HepG2 (cell line): ENCODE data around the gene KCNMA1. TPM values are rescaled to one million over a fixed set of nuclear protein-coding genes. Genes with fewer than 3 reads are reported as not detected.

Source experiments
- ATAC-seq: fragments of 200-7000 bp; cut with Tn5 transposase; 3 replicates; pipeline ENCODE4 v1.9.1; 2020; ENCODE audit warnings: mild to moderate bottlenecking, moderate library complexity
- BruUV-seq: library from RNA; stranded (reverse); fragments of 400-500 nt; replicated peaks from 2 replicates; lab custom pipeline; 2021; lab: Mats Ljungman, UMichigan
- CTCF ChIA-PET: fragments of 300-600 bp; formaldehyde crosslinking; extraction: SDS; loops from one replicate; lab custom pipeline; 2021; ENCODE audit warnings: low total read pairs, inconsistent platforms, low intra/inter-chr PET ratio; lab: Yijun Ruan, JAX
- POLR2A ChIA-PET: fragments of 350-600 bp; sonication (Branson Sonifier 250); formaldehyde crosslinking; loops from one replicate; lab custom pipeline; 2020; ENCODE audit warnings: antibody characterized with exemption, inconsistent platforms; lab: Yijun Ruan, JAX
- DNase-seq: peaks from one replicate; pipeline ENCODE4 v3.0.0-alpha.2; 2015; ENCODE audit warnings: low spot score
- FAIRE-seq: peaks from 3 replicates; lab custom pipeline; 2011; peaks lifted over from hg19 to GRCh38; lab: Jason Lieb, UNC
- H2AFZ ChIP-seq: one replicate; pipeline ENCODE4 v1.6.1; 2011; ENCODE audit warnings: low read length, inconsistent platforms
- H3K27ac ChIP-seq: fragments of 300-600 bp; 3 replicates; pipeline ENCODE4 v1.8.0; 2011; ENCODE audit warnings: mixed run types, mild to moderate bottlenecking, mixed read lengths, low read length, inconsistent platforms; ENCODE audit not compliant: insufficient read depth; ENCODE audit errors: extremely low read length
- H3K27me3 ChIP-seq, 2 experiments: fragments of 200-600 bp in 1 of 2; 2 replicates in 1 of 2; 3 replicates in 1 of 2; pipeline versions ENCODE4 v1.6.0 to v1.8.0; 2011; ENCODE audit warnings: low read length in 2 of 2, mild to moderate bottlenecking in 2 of 2, moderate library complexity in 2 of 2, inconsistent platforms in 1 of 2; ENCODE audit not compliant: insufficient read depth in 2 of 2, control insufficient read depth in 1 of 2
- H3K36me3 ChIP-seq, 2 experiments: fragments of 200-600 bp in 1 of 2; replicated peaks in 1 of 2; 2 replicates in 1 of 2; 3 replicates in 1 of 2; pipeline versions ENCODE4 v1.5.1 to v1.8.0; 2011; ENCODE audit warnings: low read length in 2 of 2, inconsistent platforms in 1 of 2; ENCODE audit not compliant: insufficient read depth in 2 of 2, control insufficient read depth in 1 of 2
- H3K4me1 ChIP-seq: 2 replicates; pipeline ENCODE4 v1.5.1; 2012; ENCODE audit warnings: low read length, inconsistent platforms; ENCODE audit not compliant: insufficient read depth
- H3K4me2 ChIP-seq: 2 replicates; pipeline ENCODE4 v1.6.0; 2011; ENCODE audit warnings: low read depth, low read length, inconsistent platforms
- H3K4me3 ChIP-seq, 3 experiments: fragments of 200-600 bp in 1 of 3; sonication (generic), shearing (Covaris generic) in 1 of 3; replicated peaks in 1 of 3; 2 replicates each; pipeline ENCODE4 v1.5.1; 2011 to 2016; ENCODE audit warnings: low read length in 3 of 3, inconsistent platforms in 2 of 3, low read depth in 2 of 3, mild to moderate bottlenecking in 2 of 3, control low read depth in 1 of 3, mixed read lengths in 1 of 3; ENCODE audit not compliant: insufficient read depth in 1 of 3
- H3K79me2 ChIP-seq: one replicate; pipeline ENCODE4 v1.6.1; 2011; ENCODE audit warnings: low read length, inconsistent platforms; ENCODE audit not compliant: insufficient read depth
- H3K9ac ChIP-seq: 2 replicates; pipeline ENCODE4 v1.6.0; 2011; ENCODE audit warnings: mild to moderate bottlenecking, low read depth, low read length, inconsistent platforms; ENCODE audit not compliant: insufficient read depth
- H3K9me3 ChIP-seq: 2 replicates; pipeline ENCODE4 v1.5.1; 2012; ENCODE audit warnings: mild to moderate bottlenecking, low read length
- H4K20me1 ChIP-seq: 2 replicates; pipeline ENCODE4 v1.6.0; 2011; ENCODE audit warnings: inconsistent platforms, mild to moderate bottlenecking, low read length, moderate library complexity; ENCODE audit not compliant: insufficient read depth
- DRAP1 ChIP-seq: IDR thresholded peaks from 2 replicates; pipeline ENCODE4 v1.6.1; 2016; ENCODE audit warnings: missing genetic modification reagents, missing compliant biosample characterization
- NFRKB ChIP-seq: fragments of 450-650 bp; IDR thresholded peaks from 2 replicates; pipeline ENCODE4 v1.6.1; 2017
- POLR2A ChIP-seq, 2 experiments: IDR thresholded peaks; 2 replicates each; pipeline ENCODE4 v1.6.1; 2011; ENCODE audit warnings: low read depth in 2 of 2, low read length in 2 of 2, mild to moderate bottlenecking in 1 of 2, moderate library complexity in 1 of 2; ENCODE audit not compliant: insufficient read depth in 1 of 2
- TCF12 ChIP-seq, 2 experiments: fragments of 450-650 bp in 1 of 2; sonication (generic) in 1 of 2; formaldehyde crosslinking in 1 of 2; IDR thresholded peaks; 2 replicates each; pipeline versions ENCODE4 v1.6.1 to v1.8.0; 2017 to 2022; ENCODE audit warnings: antibody characterized with exemption in 1 of 2, mild to moderate bottlenecking in 1 of 2, missing genetic modification reagents in 1 of 2, moderate library complexity in 1 of 2
- ZNF382 ChIP-seq: sonication (generic); formaldehyde crosslinking; IDR thresholded peaks from 2 replicates; pipeline ENCODE4 v1.5.0; 2020; ENCODE audit warnings: missing genetic modification reagents, mild to moderate bottlenecking, borderline replicate concordance
- ZNF800 ChIP-seq: sonication (generic); formaldehyde crosslinking; IDR thresholded peaks from 2 replicates; pipeline ENCODE4 v1.4.0; 2020; ENCODE audit warnings: missing genetic modification reagents
- WGBS: methylation state at CpG from one replicate; pipeline ENCODE4 v1.1.6; 2017; ENCODE audit warnings: low lambda C conversion rate; 5-methylcytosine and 5-hydroxymethylcytosine counted together
- in situ Hi-C: cut with HindIII; loops from 2 replicates; pipeline ENCODE4 v1.10.0; 2017; ENCODE audit warnings: low pct_unique_long_range_greater_than_20kb; ENCODE audit not compliant: extremely low pct_ligation_motif_present
- intact Hi-C: fragments of 100-400 bp; cut with micrococcal nuclease; formaldehyde crosslinking; loops from one replicate; pipeline ENCODE4 v1.10.0; 2022; ENCODE audit not compliant: unreplicated experiment
- polyA plus RNA-seq, 8 experiments: library from polyadenylated mRNA; depleted of rRNA in 3 of 8; stranded (reverse) in 7 of 8; unstranded in 1 of 8; fragments of >200 nt; fragmentation: Illumina TruSeq in 4 of 8; extraction: Trizol in 4 of 8; gene quantifications; 2 replicates each; pipeline versions ENCODE4 v1.2.1 to v1.2.3, GENCODE V29; 2011 to 2016; ENCODE audit warnings: low read depth in 4 of 8, missing spikeins in 1 of 8, mixed read lengths in 1 of 8; ENCODE audit not compliant: insufficient read depth in 1 of 8
- total RNA-seq, 5 experiments: library from RNA; depleted of rRNA; stranded (reverse); fragments of >200 nt; fragmentation: Illumina TruSeq; extraction: Trizol; gene quantifications; 2 replicates each; pipeline ENCODE4 v1.2.3, GENCODE V29; 2016; ENCODE audit warnings: low read depth in 1 of 5
- TF ChIP-seq, protein P1 (sequence below): sonication (generic); formaldehyde crosslinking; IDR thresholded peaks from 2 replicates; pipeline ENCODE4 v1.4.0; 2020; ENCODE audit warnings: missing genetic modification reagents
- TF ChIP-seq, protein P2 (sequence below): sonication (generic); formaldehyde crosslinking; IDR thresholded peaks from 2 replicates; pipeline ENCODE4 v1.4.0; 2020; ENCODE audit warnings: low read depth, mild to moderate bottlenecking, missing genetic modification reagents

The KCNMA1 gene
- total and polyA plus RNA-seq, 2 of the 13 experiments (the other 11 are each of a cell fraction or from before 2014, with no cell fraction given) = 0.02 TPM; not detected in 1

- intact Hi-C loops = no loop called here
- no TSS peak for BruUV-seq
- Histone ChIP-seq H3K9ac (no peak overlapping the region), H2AFZ (no peak overlapping the region), H3K27me3 (no peaks in the 10 kb centered on the region), H3K9me3 (no peaks in the 10 kb centered on the region), H3K4me2 (no peak overlapping the region), H3K4me1 (no peaks in the 10 kb centered on the region), H3K27ac (no peak overlapping the region), H3K36me3 (no peaks in the 10 kb centered on the region), H3K4me3 (no peak overlapping the region), H3K79me2 (no peaks in the 10 kb centered on the region), H4K20me1 (no peaks in the 10 kb centered on the region; the same call in 1 of the 2 replicates)
- ChIA-PET CTCF (no interaction called here), POLR2A (no interaction called here)
- FAIRE-seq (no peak), ATAC-seq (no peak), DNase-seq (no peak)
- no peak for TF ChIP-seq NFRKB
- TF ChIP-seq ZNF382 (CRISPR knock-in tag) = no peak
- TF ChIP-seq, protein P1, sequence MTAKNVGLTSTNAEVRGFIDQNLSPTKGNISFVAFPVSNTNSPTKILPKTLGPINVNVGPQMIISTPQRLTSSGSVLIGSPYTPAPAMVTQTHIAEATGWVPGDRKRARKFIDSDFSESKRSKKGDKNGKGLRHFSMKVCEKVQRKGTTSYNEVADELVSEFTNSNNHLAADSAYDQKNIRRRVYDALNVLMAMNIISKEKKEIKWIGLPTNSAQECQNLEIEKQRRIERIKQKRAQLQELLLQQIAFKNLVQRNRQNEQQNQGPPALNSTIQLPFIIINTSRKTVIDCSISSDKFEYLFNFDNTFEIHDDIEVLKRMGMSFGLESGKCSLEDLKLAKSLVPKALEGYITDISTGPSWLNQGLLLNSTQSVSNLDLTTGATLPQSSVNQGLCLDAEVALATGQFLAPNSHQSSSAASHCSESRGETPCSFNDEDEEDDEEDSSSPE (CRISPR knock-in tag) = no peak
- TF ChIP-seq POLR2A (IDR thresholded peaks at IDR 0.05; ENCODE audit: insufficient read depth in 1 of 2, low read depth in 2 of 2, low read length in 2 of 2) = no peak
- TF ChIP-seq DRAP1 = no peak
- TF ChIP-seq ZNF800 (CRISPR knock-in tag) = no peak
- no peak for TF ChIP-seq TCF12 (IDR thresholded peaks at IDR 0.05)
- no peak for TF ChIP-seq TCF12 (CRISPR knock-in tag; IDR thresholded peaks at IDR 0.05)
- TF ChIP-seq, protein P2, sequence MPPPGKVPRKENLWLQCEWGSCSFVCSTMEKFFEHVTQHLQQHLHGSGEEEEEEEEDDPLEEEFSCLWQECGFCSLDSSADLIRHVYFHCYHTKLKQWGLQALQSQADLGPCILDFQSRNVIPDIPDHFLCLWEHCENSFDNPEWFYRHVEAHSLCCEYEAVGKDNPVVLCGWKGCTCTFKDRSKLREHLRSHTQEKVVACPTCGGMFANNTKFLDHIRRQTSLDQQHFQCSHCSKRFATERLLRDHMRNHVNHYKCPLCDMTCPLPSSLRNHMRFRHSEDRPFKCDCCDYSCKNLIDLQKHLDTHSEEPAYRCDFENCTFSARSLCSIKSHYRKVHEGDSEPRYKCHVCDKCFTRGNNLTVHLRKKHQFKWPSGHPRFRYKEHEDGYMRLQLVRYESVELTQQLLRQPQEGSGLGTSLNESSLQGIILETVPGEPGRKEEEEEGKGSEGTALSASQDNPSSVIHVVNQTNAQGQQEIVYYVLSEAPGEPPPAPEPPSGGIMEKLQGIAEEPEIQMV (CRISPR knock-in tag) = no peak
- in situ Hi-C loops = no loop called here
- 37% methylated on average over 4 of the region's 4 CpGs for WGBS
These were observed 465.5 kb downstream of the KCNMA1 start for GRCh38 chr10:77172086-77172485.
